ENCODE data around the gene LEAP2. TPM values are rescaled to one million over a fixed set of nuclear protein-coding genes. Genes with fewer than 3 reads are reported as not detected.

The LEAP2 gene
- total and polyA plus RNA-seq, 10 donors: 1.9 to 6.1 (median 2.6) TPM

GRCh38 chr5:132840896-132841295 is 32.6 kb upstream of the LEAP2 start:
- no peaks in the 10 kb centered on the region for H3K9me3 ChIP-seq
- peak overlapping the region in 1 of 8 donors; percentile 48 for H3K27ac ChIP-seq
- intact Hi-C loops (cut with DNase I; ENCODE audit: low total_unique reads): no loop called here
- TF ChIP-seq CTCF (IDR thresholded peaks at IDR 0.05 in 8 of 11, conservative IDR thresholded peaks at IDR 0.05 in 3 of 11): no peak
- TF ChIP-seq POLR2AphosphoS5 (IDR thresholded peaks at IDR 0.05): no peak
- no peak for TF ChIP-seq POLR2A (IDR thresholded peaks at IDR 0.05)
- no peak for DNase-seq
- WGBS, 5 donors: 61 to 86% (median 78%) methylated on average over 1 of the region's 1 CpG
- H3K36me3 ChIP-seq: no peaks in the 10 kb centered on the region
- no peak overlapping the region for H3K4me3 ChIP-seq
- H3K4me1 ChIP-seq: peaks cover 0 to 10% (median 0%) of the 10 kb centered on the region in 6 donors
- H3K27me3 ChIP-seq (replicated peaks in 1 of 7): no peaks in the 10 kb centered on the region

DNA sequence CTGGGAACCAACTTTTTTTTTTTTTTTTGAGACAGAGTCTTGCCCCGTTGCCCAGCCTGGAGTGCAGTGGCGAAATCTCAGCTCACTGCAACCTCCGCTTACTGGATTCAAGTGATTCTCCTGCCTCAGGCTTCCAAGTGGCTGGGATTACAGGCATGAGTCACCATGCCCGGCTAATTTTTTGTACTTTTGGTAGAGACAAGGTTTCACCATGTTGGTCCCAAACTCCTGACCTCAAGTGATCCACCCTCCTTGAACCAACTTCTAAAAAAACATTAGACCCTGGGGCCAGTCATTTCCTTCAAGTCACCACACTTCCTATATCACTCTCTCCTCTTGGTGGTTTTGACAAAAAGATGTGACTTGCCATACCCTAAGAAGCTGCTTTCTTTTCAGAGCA is 32.2 kb upstream of the LEAP2 start:
- no peak overlapping the region for H3K27ac ChIP-seq

DNA sequence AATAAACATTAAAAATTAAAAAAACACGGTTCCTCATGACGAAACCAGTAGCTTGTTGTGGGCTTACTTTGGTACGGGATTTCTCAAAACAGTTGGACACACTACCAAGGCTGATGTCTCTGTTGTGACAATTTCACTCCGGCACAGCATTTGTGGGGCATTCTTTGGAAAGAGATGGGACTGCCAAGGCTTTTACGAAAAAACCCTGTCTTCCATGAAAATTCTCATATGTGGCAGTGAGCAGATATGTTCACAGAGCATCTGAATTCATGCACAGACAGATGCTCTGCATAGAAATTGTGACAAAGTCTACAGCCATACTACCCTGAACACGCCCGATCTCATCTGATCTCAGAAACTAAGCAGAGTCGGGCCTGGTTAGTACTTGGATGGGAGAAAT is 25.2 kb upstream of the LEAP2 start:
- Histone ChIP-seq H3K4me1 (no peaks in the 10 kb centered on the region), H3K27ac (no peak overlapping the region), H3K9me3 (no peaks in the 10 kb centered on the region), H3K4me3 (no peak overlapping the region), H3K27me3 (replicated peaks in 1 of 7) (no peaks in the 10 kb centered on the region), H3K36me3 (no peaks in the 10 kb centered on the region)
- intact Hi-C loops (cut with DNase I; ENCODE audit: low total_unique reads): no loop called here
- TF ChIP-seq CTCF (IDR thresholded peaks at IDR 0.05 in 8 of 11, conservative IDR thresholded peaks at IDR 0.05 in 3 of 11) (no peak), POLR2A (IDR thresholded peaks at IDR 0.05) (no peak), POLR2AphosphoS5 (IDR thresholded peaks at IDR 0.05) (no peak)
- DNase-seq: no peak
- WGBS, 5 donors: 91 to 98% (median 93%) methylated on average over 8 of the region's 8 CpGs

More for the DNA sequence above, 32.2 kb upstream of the LEAP2 start:
- WGBS, 5 donors: 68 to 95% (median 84%) methylated on average over 4 of the region's 4 CpGs
- Histone ChIP-seq H3K36me3 (no peaks in the 10 kb centered on the region), H3K4me3 (no peak overlapping the region), H3K9me3 (no peaks in the 10 kb centered on the region), H3K4me1 (peaks cover 0 to 10% (median 0%) of the 10 kb centered on the region in 6 donors), H3K27me3 (replicated peaks in 1 of 7) (no peaks in the 10 kb centered on the region)
- intact Hi-C loops (cut with DNase I; ENCODE audit: low total_unique reads): no loop called here
- TF ChIP-seq POLR2A (IDR thresholded peaks at IDR 0.05) (no peak), POLR2AphosphoS5 (IDR thresholded peaks at IDR 0.05) (no peak), CTCF (IDR thresholded peaks at IDR 0.05 in 8 of 11, conservative IDR thresholded peaks at IDR 0.05 in 3 of 11) (no peak)
- no peak for DNase-seq

GRCh38 chr5:132849347-132849746 is 24.1 kb upstream of the LEAP2 start:
- Histone ChIP-seq H3K36me3 (no peaks in the 10 kb centered on the region), H3K27ac (no peak overlapping the region), H3K9me3 (no peaks in the 10 kb centered on the region), H3K27me3 (replicated peaks in 1 of 7) (no peaks in the 10 kb centered on the region), H3K4me3 (no peak overlapping the region), H3K4me1 (no peaks in the 10 kb centered on the region)
- no peak for DNase-seq
- 48 to 68% (median 64%) methylated on average over 1 of the region's 1 CpG for WGBS, 5 donors
- TF ChIP-seq CTCF (IDR thresholded peaks at IDR 0.05 in 8 of 11, conservative IDR thresholded peaks at IDR 0.05 in 3 of 11) (no peak), POLR2A (IDR thresholded peaks at IDR 0.05) (no peak), POLR2AphosphoS5 (IDR thresholded peaks at IDR 0.05) (no peak)
- intact Hi-C loops (cut with DNase I; ENCODE audit: low total_unique reads): no loop called here
